LNCaP clone FGC (cell line): ENCODE measurements around the gene GOLGA1.

Source experiments
- DNase-seq: peaks from one replicate; pipeline ENCODE4 v3.0.0-alpha.2; 2011; ENCODE audit warnings: low read depth
- H3K4me3 ChIP-seq: 2 replicates; pipeline ENCODE4 v1.5.1; 2011; ENCODE audit warnings: mild to moderate bottlenecking, low read depth, low read length, control low read depth
- CTCF ChIP-seq: IDR thresholded peaks from 2 replicates; pipeline ENCODE4 v1.5.1; 2012; ENCODE audit warnings: mild to moderate bottlenecking; ENCODE audit not compliant: control insufficient read depth, insufficient read depth; ENCODE audit errors: extremely low read depth

The GOLGA1 gene

GRCh38 chr9:124835026-124835557 is 105.8 kb downstream of the GOLGA1 start:
- no peak for DNase-seq
- no peak overlapping the region for H3K4me3 ChIP-seq
- no peak for TF ChIP-seq CTCF

- H3K4me3 ChIP-seq = no peak overlapping the region
- DNase-seq = no peak
- no peak for TF ChIP-seq CTCF
These were observed 106.3 kb downstream of the GOLGA1 start for GRCh38 chr9:124834591-124834990.

DNA sequence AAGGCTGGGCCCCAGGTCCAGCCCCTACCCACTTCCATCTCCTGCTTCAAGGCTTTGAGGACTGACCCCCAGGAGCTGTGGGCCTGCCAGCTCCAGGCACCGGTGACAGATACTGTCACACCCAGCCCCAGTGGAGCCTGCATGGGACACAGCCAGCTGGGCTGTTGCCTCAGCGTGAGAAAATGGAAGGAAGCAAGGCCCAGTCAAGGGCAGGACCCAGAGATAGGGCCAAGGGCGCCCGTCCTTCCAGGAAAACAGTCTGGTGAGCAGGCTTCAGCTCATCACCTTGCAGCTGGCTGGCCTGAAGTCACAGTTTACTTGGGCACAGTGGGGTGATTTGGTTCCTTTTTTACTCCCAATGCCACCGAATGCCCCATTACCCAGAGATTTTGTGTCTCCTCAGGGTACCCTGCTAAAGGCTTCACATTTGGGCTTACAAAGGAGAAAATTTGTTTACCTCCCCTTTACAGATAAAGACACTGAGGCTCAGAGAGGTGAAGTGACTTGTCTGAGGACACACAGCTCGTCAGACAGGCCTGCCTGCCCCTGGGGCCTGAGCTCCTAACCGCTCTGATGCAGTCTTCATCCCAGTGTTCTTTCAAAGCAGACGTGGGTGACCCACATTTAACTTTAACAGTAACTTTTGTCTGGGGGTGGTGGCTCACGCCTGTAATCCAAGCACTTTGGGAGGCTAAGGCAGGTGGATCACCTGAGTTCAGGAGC is 109.1 kb downstream of the GOLGA1 start:
- no peak for TF ChIP-seq CTCF
- DNase-seq = no peak
- H3K4me3 ChIP-seq = no peak overlapping the region

- DNase-seq = no peak
- TF ChIP-seq CTCF = no peak
- H3K4me3 ChIP-seq = no peak overlapping the region
These were observed 110.3 kb downstream of the GOLGA1 start for GRCh38 chr9:124830593-124830992.

DNA sequence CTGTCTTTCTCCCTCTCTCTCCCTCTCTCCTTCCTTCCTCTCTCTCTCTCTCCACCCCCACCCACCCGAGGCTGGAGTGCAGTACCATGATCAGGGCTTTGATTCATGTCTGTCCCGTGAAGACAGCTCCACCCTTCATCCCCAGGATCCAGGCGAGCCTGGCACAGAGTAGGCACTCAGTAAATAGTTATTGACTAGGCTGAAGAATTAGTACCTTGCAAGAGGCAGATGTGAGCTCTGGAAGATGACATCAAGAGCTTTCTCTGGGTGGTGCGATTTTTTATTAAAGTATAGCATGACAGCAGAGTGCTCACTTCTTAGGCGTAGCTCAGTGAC is 111.6 kb downstream of the GOLGA1 start:
- no peak for TF ChIP-seq CTCF
- DNase-seq = no peak
- H3K4me3 ChIP-seq = no peak overlapping the region

DNA sequence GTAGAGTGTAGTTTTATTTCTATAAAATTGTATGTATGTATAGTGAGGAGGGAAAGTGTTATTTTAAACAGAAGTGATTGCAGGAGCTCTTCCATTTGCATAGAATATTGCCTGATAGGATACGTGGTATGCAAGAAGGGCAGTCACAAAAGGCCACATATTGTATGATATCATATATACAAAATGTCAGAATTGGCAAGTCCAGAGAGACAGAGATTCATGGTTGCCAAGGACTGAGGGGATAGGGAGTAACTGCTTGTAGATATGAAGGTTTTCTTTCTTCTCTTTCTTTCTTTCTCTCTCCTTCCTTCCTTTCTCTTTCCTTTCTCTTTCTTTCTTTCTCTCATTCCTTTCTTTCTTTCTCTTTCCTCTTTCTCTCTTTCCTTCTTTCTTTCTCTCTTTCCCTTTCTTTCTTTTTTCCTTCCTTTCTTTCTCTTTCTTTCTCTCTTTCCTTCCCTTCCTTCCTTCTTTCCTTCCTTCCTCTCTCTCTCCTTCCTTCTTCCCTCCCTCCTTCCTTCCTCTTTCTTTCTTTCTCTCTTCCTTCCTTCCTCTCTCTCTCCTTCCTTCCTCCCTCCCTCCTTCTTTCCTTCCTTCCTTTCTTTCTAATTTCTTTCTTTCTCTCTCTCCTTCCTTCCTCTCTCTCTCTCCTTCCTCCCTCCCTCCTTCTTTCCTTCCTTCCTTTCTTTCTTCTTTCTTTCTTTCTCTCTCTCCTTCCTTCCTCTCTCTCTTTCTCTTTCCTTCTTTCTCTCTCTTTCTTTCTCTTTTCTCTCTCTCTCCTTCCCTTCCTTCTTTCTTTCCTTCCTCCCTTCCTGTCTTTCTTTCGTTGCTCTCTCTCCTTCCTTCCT is 112.2 kb downstream of the GOLGA1 start:
- DNase-seq = no peak
- TF ChIP-seq CTCF = no peak
- no peak overlapping the region for H3K4me3 ChIP-seq
